ENCODE measurements around the gene TEKT2.

DNA sequence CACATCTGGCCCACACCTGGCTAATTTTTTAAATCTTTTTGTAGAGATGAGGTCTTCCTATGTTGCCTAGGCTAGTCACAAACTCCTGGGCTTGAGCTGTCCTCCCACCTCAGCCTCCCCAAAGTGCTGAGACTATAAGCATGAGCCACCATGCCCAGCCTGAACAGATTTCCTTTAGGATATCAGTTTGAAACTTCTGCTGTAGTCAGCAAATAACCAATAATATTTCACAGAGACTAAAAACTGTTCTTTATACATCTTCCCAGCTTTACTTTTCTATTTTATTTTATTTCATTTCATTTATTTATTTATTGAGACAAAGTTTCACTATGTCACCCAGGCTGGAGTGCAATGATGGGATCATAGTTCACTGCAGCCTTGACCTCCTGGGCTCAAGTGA is 29.9 kb upstream of the TEKT2 start:
- TF ChIP-seq POLR2A (IDR thresholded peaks at IDR 0.05; ENCODE audit: control extremely low read depth in 1 of 2, low read depth in 2 of 2, low read length in 2 of 2): no peak
- TF ChIP-seq, protein P1, sequence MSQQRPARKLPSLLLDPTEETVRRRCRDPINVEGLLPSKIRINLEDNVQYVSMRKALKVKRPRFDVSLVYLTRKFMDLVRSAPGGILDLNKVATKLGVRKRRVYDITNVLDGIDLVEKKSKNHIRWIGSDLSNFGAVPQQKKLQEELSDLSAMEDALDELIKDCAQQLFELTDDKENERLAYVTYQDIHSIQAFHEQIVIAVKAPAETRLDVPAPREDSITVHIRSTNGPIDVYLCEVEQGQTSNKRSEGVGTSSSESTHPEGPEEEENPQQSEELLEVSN (IDR thresholded peaks at IDR 0.05): no peak
- TF ChIP-seq EP300 (IDR thresholded peaks at IDR 0.05; ENCODE audit: borderline replicate concordance in 1 of 2, low read depth in 2 of 2, low read length in 2 of 2): no peak
- TF ChIP-seq, protein P2, sequence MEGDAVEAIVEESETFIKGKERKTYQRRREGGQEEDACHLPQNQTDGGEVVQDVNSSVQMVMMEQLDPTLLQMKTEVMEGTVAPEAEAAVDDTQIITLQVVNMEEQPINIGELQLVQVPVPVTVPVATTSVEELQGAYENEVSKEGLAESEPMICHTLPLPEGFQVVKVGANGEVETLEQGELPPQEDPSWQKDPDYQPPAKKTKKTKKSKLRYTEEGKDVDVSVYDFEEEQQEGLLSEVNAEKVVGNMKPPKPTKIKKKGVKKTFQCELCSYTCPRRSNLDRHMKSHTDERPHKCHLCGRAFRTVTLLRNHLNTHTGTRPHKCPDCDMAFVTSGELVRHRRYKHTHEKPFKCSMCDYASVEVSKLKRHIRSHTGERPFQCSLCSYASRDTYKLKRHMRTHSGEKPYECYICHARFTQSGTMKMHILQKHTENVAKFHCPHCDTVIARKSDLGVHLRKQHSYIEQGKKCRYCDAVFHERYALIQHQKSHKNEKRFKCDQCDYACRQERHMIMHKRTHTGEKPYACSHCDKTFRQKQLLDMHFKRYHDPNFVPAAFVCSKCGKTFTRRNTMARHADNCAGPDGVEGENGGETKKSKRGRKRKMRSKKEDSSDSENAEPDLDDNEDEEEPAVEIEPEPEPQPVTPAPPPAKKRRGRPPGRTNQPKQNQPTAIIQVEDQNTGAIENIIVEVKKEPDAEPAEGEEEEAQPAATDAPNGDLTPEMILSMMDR (IDR thresholded peaks at IDR 0.05; ENCODE audit: control extremely low read depth in 1 of 3, insufficient read depth in 1 of 3, low read depth in 1 of 3, low read length in 3 of 3): no peak
- TF ChIP-seq PHF8 (conservative IDR thresholded peaks at IDR 0.05; ENCODE audit: low read depth, low read length): no peak
- no peak for TF ChIP-seq NRF1 (IDR thresholded peaks at IDR 0.05; ENCODE audit: low read depth, low read length)
- TF ChIP-seq, protein P3, sequence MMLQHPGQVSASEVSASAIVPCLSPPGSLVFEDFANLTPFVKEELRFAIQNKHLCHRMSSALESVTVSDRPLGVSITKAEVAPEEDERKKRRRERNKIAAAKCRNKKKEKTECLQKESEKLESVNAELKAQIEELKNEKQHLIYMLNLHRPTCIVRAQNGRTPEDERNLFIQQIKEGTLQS (IDR thresholded peaks at IDR 0.05; ENCODE audit: insufficient read depth, low read depth, low read length): no peak
- TF ChIP-seq TCF12 (IDR thresholded peaks at IDR 0.05; ENCODE audit: low read depth, low read length): no peak
- no peak for TF ChIP-seq CHD1 (IDR thresholded peaks at IDR 0.05; ENCODE audit: low read depth, low read length)
- TF ChIP-seq, protein P4, sequence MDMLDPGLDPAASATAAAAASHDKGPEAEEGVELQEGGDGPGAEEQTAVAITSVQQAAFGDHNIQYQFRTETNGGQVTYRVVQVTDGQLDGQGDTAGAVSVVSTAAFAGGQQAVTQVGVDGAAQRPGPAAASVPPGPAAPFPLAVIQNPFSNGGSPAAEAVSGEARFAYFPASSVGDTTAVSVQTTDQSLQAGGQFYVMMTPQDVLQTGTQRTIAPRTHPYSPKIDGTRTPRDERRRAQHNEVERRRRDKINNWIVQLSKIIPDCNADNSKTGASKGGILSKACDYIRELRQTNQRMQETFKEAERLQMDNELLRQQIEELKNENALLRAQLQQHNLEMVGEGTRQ (IDR thresholded peaks at IDR 0.05; ENCODE audit: low read length): no peak
- TF ChIP-seq CHD2 (IDR thresholded peaks at IDR 0.05; ENCODE audit: low read length): no peak
